HG02981 (cell line): ENCODE measurements around the gene CASP8.
"Not testable (repeated sequence)": the region's sequence is repeated elsewhere in the genome, so short reads cannot be mapped to it uniquely, and the experiment has no call there.

Experiments
- ATAC-seq: cut with Tn5 transposase; IDR thresholded peaks from one replicate; pipeline ENCODE4 v1.9.1; 2021; ENCODE audit warnings: mild to moderate bottlenecking, moderate library complexity; ENCODE audit not compliant: unreplicated experiment

The CASP8 gene

DNA sequence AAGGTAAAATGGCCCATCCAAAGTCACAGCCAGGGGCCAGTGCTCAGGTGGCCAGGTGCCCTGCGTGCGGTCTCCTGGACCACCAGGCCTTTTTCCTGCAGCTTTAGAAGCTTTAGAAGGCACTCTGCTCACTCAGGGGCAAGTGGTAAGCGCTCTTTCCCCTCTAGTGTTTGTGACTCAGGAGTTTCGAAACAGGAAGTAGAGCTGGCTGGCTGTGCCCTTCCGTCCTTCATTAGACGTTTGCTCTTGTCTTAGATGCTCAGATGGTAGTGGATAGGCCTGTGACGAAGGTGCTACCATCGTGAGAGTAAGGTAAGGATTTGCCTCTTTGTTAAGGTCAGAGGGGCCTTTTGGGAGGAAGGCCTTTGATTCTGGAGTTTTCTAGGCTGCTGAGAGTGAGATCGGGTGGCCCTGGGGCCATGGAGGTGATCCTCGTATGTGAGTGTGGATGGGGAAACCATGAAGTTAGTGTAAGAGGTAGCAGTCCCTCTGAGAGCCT, at the start of gene CASP8:
CASP8 (plus strand) TSS at position 235 of the 499 bp plus-strand sequence. CDS start 5,951 bp downstream, outside the sequence.
- ATAC-seq, result peak; percentile 31

DNA sequence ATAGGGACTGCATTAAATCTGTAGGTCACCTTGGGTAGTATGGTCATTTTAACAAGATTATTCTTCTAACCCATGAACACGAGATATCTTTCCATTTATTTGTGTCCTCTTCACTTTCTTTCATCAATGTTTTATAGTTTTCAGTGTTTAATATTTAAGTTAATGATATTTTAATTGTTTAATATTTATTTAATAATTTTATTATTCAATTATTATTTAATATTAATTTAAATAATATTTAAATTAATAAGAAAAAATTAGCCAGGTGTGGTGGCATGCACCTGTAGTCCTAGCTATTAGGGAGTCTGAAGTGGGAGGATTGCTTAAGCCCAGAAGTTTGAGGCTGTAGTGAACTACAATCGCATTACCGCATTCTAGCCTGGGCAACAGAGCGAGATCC, 44.4 kb upstream of the CASP8 start:
- ATAC-seq, result no peak

DNA sequence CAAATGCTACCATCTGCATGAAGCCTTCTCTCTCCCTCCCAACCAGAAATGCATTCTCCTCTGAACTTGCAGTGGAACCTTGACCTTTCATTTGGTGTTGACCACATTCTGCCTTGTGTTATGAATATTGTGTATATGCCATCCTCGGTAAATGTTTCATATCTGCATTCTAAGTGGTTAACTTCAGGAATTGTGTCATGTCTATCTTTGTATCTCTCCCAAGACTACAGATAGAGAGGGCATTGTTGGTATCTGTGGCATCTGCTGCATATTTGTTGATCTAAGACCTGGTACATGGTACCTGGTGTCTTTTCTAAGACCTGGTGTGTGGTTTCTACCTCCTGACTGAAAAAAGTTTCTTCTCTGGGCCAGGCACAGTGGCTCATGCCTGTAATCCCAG, 43.4 kb upstream of the CASP8 start:
- ATAC-seq, result no peak

DNA sequence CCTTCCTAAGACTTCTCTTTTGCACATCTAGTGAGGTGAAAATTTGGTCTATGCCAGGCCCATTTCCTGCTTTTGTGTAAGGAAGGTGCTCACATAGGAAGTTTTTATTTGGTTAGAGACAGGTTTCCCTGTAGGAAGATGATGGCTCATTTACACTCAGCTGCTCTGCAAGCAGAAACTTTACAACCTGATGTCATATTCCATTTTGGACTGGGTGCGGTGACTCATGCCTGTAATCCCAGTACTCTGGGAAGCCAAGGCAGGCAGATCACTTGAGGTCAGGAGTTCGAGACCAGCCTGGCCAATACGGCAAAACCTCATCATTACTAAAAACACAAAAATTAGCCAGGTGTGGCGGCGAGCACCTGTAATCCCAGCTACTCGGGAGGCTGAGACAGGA, 41.6 kb upstream of the CASP8 start:
- ATAC-seq, result no peak

DNA sequence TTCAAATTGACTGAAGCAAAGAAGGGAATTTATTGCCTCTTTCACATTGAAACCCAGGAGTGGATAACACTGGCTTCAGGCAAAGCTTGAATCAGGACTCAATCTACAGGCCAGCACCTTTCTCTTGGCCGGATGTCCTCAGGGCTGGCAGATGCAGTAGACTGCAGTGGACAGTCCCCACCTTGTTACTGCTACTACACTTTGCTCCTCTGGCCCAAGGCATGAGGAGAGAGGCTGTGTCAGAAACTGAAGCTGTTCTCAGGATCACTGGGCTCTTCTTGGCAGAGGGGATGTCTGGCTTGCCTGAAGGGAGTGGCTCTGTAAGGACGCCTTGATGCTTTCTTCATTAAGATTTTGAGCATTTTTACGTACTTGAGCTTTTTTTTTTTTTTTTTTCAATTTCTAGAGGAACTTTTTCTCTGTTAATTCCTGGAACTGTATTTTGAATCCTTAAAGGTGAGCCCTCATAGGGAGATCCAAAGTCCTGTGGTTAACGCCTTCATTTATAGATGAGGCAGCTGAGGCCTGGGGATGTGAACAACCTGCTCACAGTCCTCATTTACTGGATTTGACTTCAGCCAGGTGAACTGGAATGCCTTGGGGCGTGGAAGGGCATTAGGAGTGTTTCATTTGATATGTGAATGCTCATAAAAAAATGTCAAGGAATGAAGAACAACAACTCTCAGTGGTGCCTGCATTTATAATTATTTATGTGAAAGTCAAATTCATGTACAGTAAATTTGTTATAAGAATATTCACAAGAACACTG, 40.8 kb upstream of the CASP8 start:
- no peak for ATAC-seq

DNA sequence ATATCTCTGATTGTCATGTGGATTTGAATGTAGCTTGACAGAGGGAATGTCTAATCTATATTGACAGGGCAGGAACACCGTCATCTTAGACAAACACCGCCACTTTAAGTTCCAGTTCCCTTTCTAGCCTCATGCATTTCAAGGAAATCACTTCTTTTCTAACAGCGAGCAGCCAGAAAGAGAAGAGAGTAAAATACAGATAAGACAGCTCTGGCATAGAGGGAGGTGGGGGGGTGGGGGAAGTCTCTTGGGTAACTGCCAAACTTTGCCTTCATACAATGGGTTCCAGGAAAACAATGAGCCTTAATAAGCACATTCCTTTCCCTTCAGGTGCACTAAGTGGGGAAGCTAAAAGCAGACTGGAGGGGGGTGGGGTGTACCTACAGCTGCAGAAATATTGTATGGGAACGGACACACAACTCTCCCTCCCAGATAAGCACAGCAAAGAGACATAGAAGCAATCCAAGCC, 40.2 kb upstream of the CASP8 start:
- ATAC-seq, result no peak

DNA sequence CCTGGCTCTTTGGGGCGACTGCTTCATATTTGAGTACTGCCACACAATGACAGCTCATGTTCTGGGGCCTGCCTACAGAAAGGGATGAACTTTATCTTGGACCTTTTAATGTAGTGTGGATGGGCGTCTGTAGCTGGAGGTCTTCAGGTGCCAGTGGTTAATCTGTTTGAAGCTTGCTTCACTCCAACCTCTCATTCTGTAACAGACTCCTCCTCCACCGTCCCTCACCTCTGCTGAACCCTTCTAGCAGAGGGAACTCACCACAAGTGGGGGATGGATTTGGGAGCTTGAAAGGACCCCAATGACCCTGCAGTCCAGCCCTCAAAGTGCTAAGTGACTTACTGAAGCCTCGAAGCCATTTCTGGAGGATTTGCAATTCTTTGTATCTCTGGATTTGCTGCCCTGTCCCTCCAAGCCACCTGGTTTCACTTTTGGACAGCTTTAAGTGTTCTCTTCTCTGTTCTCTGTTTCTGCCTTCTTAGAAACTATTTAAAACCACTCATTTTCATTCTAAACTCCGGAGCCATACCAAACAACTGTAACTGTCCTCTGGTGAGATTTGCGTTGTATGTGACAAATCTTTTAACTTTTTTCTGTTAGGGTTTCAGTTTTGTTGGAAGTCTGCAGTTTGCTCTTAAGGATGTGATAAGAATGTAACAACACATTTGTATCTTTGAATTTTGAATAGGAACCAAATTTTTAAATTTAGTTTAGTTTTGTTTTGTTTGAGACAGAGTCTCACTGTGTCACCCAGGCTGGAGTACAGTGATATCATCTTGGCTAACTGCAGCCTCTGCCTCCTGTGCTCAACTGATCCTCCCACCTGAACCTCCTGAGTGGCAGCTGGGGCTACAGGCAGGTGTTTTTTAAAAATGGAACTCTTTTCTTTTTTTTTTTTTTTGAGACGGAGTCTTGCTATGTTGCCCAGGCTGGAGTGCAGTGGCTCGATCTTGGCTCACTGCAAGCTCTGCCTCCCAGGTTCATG, 37.0 kb upstream of the CASP8 start:
- peak; percentile 94 for ATAC-seq

DNA sequence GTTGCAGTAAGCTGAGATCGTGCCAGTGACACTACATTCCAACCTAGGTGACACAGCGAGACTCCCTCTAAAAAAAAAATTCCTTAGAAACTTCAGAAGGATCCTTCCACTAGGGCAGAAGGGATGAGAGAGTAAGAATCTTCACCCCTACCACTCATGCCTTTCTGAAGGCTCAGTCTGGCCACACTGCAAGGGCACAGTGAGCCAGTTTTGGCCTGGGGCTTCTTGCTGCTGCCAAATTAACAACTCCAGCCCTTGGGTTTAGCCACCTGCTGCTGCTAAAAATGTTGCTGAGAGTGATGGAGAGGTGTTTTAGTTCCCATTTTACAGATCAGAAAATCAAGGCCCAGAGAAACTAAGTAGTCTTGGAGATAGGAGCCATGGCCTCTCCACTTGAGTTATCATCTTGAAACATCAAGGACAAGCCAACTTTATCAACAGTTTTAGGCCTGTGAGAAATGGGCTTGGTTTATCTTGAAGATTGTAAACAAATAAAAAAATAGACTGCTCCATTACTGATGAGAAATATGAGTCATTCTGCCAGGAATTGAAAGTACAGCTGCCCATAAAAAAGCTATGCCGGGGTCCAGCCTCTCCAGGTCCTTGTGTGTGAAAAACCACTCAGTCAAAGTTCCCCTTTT, 31.9 kb upstream of the CASP8 start:
- ATAC-seq, result no peak

DNA sequence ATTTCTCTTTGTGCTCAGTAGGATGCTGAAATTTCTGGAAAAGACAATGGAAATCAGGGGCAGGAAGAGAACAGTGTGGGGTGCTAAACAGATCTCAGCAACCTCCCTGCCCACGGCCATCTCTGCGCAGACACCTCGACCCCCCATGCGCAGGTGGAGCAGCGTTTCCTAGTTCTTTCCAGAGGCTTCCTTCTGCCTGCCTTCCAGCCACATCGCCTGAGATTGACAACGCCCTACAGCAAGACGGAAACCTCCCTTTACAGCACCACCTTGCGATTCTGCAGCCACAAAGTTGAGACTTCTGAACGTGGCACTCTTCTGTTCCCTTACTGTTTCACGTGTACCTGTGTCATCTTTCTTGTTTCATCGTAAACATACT, 31.4 kb upstream of the CASP8 start:
- ATAC-seq, result no peak

DNA sequence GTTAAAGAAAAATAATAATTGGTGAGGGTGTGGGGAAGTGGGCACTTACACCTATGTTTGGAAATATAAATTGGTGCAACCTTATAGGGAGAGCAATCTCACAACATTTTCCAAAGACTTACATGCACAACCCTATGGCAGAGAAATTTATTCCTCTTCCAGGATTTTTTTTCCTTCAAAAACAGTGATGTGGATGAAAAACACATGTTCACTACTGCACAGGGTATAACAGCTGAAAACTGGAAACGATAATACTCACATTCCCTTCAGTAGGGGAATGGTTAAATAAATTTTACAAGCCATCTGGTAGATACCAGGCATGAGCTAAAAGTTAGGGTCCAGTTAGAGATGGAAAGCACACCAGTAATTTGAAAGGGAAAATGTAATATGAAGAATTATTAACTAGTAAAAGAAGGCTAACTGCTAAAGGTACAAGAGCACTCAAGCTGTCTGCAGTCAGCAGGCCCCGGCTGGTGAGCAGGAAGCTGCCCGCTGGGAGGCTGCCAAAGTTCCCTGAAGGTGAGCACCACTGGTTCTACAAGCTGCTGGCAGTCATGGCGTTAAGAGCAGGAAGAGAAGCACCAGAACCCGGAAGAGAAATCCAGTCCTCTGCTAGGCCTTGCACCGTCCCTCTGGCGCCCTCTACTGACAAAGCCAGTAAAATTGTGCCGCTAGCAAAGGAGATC, 28.4 kb upstream of the CASP8 start:
- peak; percentile 47 for ATAC-seq

DNA sequence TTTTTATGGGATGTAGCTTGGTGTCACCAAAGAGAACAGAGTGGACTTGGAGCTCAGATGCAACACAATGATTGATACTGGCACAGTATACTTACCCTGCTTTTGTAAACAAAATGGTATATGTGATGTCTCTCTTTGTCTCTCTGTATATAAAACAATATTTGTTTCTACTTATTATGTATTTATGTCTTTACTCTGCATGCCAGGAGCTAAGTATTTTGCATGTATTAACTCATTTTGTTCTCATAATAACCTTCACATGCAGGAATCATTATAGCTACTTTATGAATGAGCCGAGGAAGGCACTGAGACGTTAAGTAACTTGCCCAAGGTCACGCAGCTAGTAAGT, 27.9 kb upstream of the CASP8 start:
- no peak for ATAC-seq

DNA sequence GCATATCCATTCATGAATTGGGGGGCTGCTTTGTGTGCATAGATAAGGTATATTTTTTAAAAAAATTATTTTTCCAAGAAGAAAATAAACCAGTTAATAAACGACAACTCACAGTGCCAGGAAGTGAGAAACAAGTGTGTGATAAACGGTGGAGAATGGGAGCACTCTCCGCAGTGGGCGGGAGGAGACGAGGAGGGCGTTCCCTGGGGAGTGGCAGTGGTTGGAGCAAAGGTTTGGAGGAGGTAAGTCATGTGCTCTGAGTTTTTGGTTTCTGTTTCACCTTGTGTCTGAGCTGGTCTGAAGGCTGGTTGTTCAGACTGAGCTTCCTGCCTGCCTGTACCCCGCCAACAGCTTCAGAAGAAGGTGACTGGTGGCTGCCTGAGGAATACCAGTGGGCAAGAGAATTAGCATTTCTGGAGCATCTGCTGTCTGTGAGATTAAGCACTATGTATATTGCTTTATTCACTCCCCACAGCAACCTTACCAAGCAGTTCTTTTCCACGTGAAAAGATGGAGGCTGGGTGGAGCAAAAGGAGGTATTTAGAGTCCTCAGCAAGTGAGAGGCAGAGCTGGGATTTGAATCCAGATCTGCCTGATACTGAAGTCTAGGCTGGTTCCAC, 27.0 kb upstream of the CASP8 start:
- peak; percentile 88 for ATAC-seq

DNA sequence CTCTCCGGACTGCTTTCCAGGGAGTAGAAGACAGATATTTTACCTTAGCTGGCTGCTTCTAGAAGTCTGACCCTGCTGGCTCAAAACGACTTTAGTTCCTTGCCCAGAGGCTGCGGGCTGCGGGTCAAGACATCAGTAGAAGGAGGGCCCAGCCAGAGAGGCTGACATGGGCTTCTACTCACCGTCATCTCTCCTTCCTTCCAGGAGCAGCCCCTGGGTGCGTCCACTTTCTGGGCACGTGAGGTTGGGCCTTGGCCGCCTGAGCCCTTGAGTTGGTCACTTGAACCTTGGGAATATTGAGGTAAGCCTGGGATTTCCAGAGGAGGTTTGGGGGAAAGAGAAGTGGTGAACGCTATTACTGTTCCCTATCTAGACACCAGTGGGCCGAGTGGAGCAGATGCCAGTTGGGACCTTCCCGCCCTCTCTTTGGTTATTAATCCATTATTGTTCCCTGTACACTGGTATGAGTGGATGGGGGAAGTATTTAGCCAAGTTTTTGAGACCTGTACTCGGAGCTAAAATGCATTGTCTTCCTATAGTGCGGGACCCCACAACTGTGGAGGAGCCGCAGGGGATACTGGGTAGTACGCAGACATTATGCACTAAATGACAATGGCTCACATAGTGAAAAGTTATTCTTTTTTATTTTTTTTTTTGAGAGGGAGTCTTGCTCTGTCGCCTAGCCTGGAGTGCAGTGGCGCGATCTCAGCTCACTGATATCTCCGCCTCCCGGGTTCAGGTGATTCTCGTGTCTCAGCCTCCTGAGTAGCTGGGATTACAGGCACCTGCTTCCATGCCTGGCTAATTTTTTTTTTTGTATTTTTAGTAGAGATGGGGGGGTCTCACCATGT, 26.3 kb upstream of the CASP8 start:
- peak; percentile 26 for ATAC-seq

DNA sequence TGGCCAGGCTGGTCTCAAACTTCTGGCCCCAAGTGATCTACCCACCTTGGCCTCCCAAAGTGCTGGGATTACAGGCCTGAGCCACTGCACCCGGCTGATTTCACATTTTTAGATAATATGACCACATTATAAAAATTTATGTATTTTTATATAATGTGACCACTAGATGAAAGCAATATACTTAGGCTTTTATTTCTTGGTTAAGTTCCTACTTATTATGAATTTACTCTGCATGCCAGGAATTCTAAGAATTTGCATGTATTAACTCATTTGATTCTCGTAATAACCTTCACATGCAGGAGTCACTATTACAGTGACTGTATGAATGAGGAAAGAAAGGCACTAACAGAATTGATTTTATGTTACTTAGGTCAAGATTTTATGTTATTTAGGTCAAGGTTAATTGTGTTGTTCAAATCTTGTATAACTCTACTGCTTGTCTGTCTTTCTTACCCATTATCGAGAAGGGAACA, 25.6 kb upstream of the CASP8 start:
- ATAC-seq, result no peak

DNA sequence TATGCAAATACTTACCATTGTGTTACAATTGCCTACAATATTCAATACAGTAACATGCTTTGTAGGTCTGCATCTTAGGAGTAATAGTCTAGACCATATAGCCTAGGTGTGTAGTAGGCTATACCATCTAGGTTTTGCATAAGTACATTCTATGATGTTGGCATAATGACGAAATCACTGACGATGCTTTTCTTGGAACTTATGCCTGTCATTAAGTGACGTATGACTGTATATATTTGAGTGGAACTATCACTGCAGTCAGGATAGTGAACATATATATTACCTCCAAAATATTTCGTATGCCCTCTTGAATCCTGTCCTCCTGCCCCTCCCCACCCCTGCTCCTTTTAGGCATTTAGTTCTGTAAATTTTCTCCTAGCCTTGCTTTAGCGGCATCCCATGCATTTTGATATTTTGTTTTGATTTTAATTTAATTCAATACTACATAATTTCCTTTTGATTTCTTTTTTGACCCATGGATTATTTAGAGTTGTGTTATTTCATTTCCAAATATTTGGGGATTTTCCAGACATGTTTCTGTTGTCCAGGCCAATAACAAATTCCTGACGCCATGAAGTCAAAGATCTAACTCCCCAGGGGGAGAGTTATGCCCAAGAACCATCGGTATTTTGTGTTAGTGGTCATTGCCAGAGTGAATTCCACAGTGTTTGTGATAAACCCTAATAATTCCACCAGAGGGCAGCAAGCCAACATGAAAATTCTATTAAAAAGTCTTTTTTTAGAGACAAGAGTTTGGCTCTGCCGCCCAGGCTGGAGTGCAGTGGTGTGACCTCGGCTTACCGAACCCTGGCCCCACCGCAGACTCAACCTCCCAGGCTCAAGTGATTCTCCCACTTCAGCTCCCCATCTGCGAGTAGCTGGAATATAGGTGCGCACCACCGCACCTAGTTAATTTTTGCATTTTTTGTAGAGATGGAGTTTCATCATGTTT, 24.2 kb upstream of the CASP8 start:
- no peak for ATAC-seq

DNA sequence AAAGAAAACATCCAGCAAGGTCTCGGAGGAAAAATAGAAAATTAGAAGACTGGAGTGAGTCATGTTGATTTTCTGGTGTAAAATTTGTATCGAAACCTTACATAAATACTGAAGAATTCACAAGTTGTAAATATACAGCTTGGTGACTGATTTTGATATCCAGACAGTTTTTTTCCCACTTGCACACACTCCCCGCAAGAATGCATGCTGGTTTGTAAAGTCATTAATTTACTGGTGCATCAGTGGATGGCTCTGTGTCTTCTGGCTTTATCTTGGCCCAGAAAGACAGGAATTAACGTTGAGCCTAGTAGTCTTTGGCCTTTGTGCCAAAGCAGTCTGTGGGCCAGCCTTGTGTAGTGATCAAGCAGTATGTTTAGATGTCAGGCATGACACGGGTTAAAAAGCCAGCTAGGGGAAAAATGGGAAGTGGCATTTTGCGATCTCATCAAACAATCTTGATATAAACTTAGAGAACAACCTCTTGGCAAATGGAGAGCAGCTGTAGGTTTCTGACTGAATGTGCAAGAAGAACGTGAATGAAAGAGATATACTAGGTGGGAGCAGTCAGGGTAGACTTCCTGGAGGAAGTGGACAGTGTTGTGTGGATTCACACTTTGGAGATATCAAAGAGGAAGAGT, 22.7 kb upstream of the CASP8 start:
- ATAC-seq, result no peak

DNA sequence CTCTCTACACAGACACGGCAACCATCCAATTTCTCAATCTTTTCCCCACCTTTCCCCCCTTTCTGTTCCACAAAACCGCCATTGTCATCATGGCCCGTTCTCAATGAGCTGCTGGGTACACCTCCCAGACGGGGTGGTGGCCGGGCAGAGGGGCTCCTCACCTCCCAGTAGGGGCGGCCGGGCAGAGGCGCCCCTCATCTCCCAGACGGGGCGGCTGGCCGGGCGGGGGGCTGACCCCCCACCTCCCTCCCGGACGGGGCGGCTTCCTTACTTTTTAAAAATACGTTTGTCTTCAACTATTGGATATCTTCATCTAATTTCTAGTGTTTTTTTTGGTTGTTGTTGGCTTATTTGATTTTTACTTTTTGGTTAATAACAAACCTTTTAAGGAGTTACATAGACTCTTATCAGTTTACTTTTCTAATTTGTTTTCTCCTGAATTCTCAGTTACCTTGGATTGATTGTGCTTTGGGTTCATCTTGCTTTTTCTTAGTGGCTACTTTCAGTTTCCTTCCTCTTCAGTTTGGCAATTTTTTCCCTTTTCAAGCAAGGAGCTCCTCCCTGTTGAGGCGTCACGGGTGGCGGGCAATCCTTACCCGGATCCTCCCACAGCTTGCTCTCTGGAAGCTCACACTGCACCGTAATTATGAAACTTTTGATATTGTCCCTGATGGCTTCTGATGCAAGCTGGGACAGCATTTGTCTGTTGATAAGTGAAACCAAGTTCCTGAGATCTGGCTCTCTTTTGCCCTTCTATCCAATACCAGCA, 21.0 kb upstream of the CASP8 start:
- not testable (repeated sequence) for ATAC-seq
